Karpas-422 (cell line): ENCODE results near the gene BTG1. TPM values are rescaled to one million over a fixed set of nuclear protein-coding genes. Genes with fewer than 3 reads are reported as not detected.
A peak's percentile ranks its signal among the peaks of the same experiment; 100 is the strongest.

Experiments
- DNase-seq: peaks from one replicate; pipeline ENCODE4 v3.0.0-alpha.2; 2015
- H2AFZ ChIP-seq: fragments of 200-600 bp; sonication (generic); 2 replicates; pipeline ENCODE4 v1.6.1; 2014; ENCODE audit warnings: antibody characterized with exemption, low read length, mixed read lengths
- H3K27ac ChIP-seq: fragments of 200-600 bp; sonication (generic); 2 replicates; pipeline ENCODE4 v1.5.1; 2014; ENCODE audit warnings: mild to moderate bottlenecking, low read length, moderate library complexity
- H3K27me3 ChIP-seq: fragments of 200-600 bp; sonication (generic); 2 replicates; pipeline ENCODE4 v1.6.1; 2014; ENCODE audit warnings: low read length, mixed read lengths
- H3K36me3 ChIP-seq: fragments of 200-600 bp; sonication (generic); 2 replicates; pipeline ENCODE4 v1.6.1; 2014; ENCODE audit warnings: low read length, mixed read lengths; ENCODE audit not compliant: insufficient read depth
- H3K4me1 ChIP-seq: fragments of 200-600 bp; sonication (generic); 2 replicates; pipeline ENCODE4 v1.6.1; 2014; ENCODE audit warnings: mild to moderate bottlenecking, low read length, mixed read lengths
- H3K4me2 ChIP-seq: fragments of 200-600 bp; sonication (generic); 2 replicates; pipeline ENCODE4 v1.6.1; 2014; ENCODE audit warnings: low read length, low read depth, mild to moderate bottlenecking; ENCODE audit not compliant: poor library complexity, severe bottlenecking
- H3K4me3 ChIP-seq: fragments of 200-600 bp; sonication (generic); 2 replicates; pipeline ENCODE4 v1.5.1; 2014; ENCODE audit warnings: mild to moderate bottlenecking, antibody characterized with exemption, low read length, mixed read lengths
- H3K79me2 ChIP-seq: fragments of 200-600 bp; sonication (generic); 2 replicates; pipeline ENCODE4 v1.6.1; 2014; ENCODE audit warnings: mild to moderate bottlenecking, low read length, mixed read lengths
- H3K9ac ChIP-seq: fragments of 200-600 bp; sonication (generic); 2 replicates; pipeline ENCODE4 v1.6.0; 2014; ENCODE audit warnings: low read length
- H3K9me2 ChIP-seq: fragments of 200-600 bp; sonication (generic), shearing (Covaris generic); replicated peaks from 2 replicates; pipeline ENCODE4 v1.6.0; 2014; ENCODE audit warnings: mild to moderate bottlenecking, low read length, moderate library complexity; ENCODE audit not compliant: insufficient read depth
- H3K9me3 ChIP-seq: fragments of 300-700, 200-600 bp; sonication (generic); 2 replicates; pipeline ENCODE4 v1.6.1; 2014; ENCODE audit warnings: low read length, mixed read lengths
- H4K20me1 ChIP-seq: fragments of 200-600 bp; sonication (generic); 2 replicates; pipeline ENCODE4 v1.6.1; 2014; ENCODE audit warnings: mild to moderate bottlenecking, antibody characterized with exemption, low read length, low read depth; ENCODE audit not compliant: insufficient read depth
- total RNA-seq: library from RNA; depleted of rRNA; stranded (reverse); fragments of >200 nt; shearing (Covaris generic); gene quantifications from 2 replicates; pipeline ENCODE4 v1.2.3, GENCODE V29; 2014; ENCODE audit warnings: low replicate concordance

The BTG1 gene
- total RNA-seq, 1 experiment from 2014 or later, result 12.4 TPM

- Histone ChIP-seq H3K4me3 (peak overlapping the region; percentile 79), H3K79me2 (peaks cover 35% of the 10 kb centered on the region), H3K4me1 (peaks cover 54% of the 10 kb centered on the region), H3K9me3 (no peaks in the 10 kb centered on the region), H3K9me2 (no peaks in the 10 kb centered on the region), H3K27me3 (no peaks in the 10 kb centered on the region), H4K20me1 (peaks cover 31% of the 10 kb centered on the region; the same call in 1 of the 2 replicates), H3K27ac (peak overlapping the region; percentile 35; the same call in 1 of the 2 replicates), H3K9ac (peak overlapping the region; percentile 85), H3K36me3 (peaks cover 19% of the 10 kb centered on the region), H3K4me2 (peak overlapping the region; percentile 77), H2AFZ (no peak overlapping the region; the same call in 1 of the 2 replicates)
- DNase-seq, result no peak
Measured at GRCh38 chr12:92145481-92145730, 240 bp downstream of the BTG1 start.

DNA sequence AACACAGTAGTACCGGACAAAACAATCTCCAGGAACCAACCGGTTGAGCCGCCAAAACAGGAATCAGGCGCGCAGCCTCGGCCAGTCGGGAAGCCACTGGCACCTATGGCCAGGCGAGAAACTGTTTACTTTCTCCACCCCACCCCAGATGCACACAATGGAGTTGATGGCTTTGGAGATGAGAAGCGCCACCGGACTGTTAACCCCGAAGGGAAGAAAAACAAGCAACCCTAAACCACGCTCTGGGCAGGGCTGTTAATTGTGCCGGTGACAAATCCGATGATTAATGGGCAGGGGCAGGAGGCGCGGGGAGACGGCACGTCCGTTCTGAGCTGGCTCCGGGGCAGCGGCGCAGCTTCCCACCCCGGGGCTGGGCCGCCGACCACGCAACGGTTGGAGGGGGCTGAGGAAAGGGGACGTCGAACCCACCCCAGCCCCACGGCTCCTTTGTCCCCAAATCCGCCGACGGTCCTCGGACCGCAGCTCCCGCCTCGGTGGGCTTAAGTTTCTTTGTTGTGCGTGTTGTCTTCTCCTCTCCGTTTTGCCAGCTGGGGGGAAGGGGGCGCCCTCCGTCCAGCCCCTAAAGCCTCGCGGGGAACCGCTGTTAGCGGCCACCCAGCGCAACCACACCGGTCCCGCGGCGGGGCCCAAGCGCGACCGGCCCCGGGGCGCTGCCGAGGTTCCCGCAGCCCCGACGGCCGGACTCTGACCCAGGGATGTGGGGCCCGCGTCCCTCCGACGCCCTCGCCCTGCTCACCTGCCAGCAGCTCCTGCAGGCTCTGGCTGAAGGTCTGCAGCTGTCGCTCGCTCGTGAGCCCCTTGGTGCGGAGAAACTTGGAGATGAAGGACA is 790 bp downstream of the BTG1 start:
- Histone ChIP-seq H3K36me3 (peaks cover 24% of the 10 kb centered on the region), H2AFZ (no peak overlapping the region; the same call in 1 of the 2 replicates)

DNA sequence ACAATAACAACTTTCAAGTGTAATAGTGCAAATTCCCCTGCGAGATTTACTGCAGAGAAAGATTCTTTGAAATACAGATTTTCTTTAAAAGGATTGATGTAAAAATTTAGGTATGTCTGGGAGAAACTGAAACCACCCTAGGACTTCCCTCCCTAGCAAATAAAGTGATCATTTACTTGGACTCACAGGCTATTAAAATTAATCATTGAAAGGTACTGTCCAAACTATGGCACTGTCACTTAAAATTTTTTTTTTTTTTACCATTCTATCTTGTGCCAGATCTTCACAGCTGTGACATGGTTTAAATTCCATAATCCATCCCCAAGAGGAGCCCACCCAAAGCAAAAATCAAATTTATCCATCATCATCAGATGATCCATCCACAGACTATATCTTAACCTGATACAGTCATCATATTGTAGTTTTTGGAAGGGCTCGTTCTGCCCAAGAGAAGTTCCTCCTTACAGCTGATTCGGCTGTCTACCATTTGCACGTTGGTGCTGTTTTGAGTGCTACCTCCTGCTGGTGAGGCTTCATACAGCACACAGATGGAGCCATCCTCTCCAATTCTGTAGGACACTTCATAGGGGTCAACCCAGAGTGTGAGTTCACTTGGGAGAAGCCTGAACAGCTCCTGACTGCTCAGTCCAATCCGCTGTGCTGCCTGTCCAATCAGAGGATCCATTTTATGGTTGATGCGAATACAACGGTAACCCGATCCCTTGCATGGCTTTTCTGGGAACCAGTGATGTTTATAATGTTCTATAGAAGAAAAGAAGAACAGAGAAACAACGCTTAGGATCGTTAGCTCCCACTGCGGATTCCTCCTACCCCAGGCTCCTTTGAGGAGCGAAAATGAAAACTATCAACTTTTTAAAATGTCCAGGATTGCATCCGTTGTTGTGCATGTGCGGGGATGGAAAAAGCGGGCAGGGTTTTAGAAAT is 1.7 kb downstream of the BTG1 start:
- Histone ChIP-seq H3K27ac (peak overlapping the region; percentile 1; the same call in 1 of the 2 replicates), H3K27me3 (no peaks in the 10 kb centered on the region), H3K4me2 (peak overlapping the region; percentile 77), H3K9ac (peak overlapping the region; percentile 85), H2AFZ (no peak overlapping the region), H4K20me1 (peaks cover 44% of the 10 kb centered on the region; the same call in 1 of the 2 replicates), H3K9me2 (no peaks in the 10 kb centered on the region), H3K79me2 (peaks cover 46% of the 10 kb centered on the region), H3K4me3 (peak overlapping the region; percentile 79), H3K36me3 (peaks cover 30% of the 10 kb centered on the region), H3K4me1 (peaks cover 68% of the 10 kb centered on the region), H3K9me3 (no peaks in the 10 kb centered on the region)
- peak; percentile 84 for DNase-seq

More for the DNA sequence above, 790 bp downstream of the BTG1 start:
- H3K9ac ChIP-seq, result peak overlapping the region; percentile 85
- no peaks in the 10 kb centered on the region for H3K9me2 ChIP-seq
- H3K79me2 ChIP-seq, result peaks cover 39% of the 10 kb centered on the region
- no peaks in the 10 kb centered on the region for H3K9me3 ChIP-seq
- DNase-seq, result peak; percentile 74
- peak overlapping the region; percentile 35; the same call in 1 of the 2 replicates for H3K27ac ChIP-seq
- peaks cover 59% of the 10 kb centered on the region for H3K4me1 ChIP-seq
- no peaks in the 10 kb centered on the region for H3K27me3 ChIP-seq
- H3K4me3 ChIP-seq, result peak overlapping the region; percentile 79
- H4K20me1 ChIP-seq, result peaks cover 36% of the 10 kb centered on the region; the same call in 1 of the 2 replicates
- peak overlapping the region; percentile 77 for H3K4me2 ChIP-seq

DNA sequence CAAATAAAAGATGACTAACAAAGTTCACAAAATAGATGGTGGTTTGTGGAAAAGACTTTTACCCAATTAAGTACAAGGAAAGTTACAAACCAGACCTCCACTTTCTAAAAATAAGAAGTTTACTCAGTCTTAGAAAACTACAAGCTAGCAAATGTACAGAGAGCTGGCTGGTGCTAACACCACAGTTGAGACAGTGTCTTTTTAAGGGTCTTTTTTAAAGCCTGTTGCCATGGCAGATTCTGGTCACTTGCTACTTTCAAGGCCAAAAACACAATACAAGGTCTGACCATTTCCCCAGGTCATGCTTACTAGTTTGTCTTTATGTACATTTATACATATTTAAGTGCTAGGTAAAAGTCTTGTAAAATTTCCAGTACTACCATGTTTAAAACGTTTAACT is 2.4 kb downstream of the BTG1 start:
- Histone ChIP-seq H3K27me3 (no peaks in the 10 kb centered on the region), H3K36me3 (peaks cover 30% of the 10 kb centered on the region)

GRCh38 chr12:92142251-92142926 is 3.3 kb downstream of the BTG1 start:
- H3K36me3 ChIP-seq, result peaks cover 30% of the 10 kb centered on the region
- peak overlapping the region; percentile 77 for H3K4me2 ChIP-seq
- H3K9me3 ChIP-seq, result no peaks in the 10 kb centered on the region
- no peak overlapping the region for H3K27ac ChIP-seq
- H3K9me2 ChIP-seq, result no peaks in the 10 kb centered on the region
- peaks cover 62% of the 10 kb centered on the region for H3K79me2 ChIP-seq
- H3K27me3 ChIP-seq, result no peaks in the 10 kb centered on the region
- H2AFZ ChIP-seq, result no peak overlapping the region
- DNase-seq, result no peak
- peaks cover 60% of the 10 kb centered on the region; the same call in 1 of the 2 replicates for H4K20me1 ChIP-seq
- peaks cover 81% of the 10 kb centered on the region for H3K4me1 ChIP-seq
- peak overlapping the region; percentile 27; the same call in 1 of the 2 replicates for H3K9ac ChIP-seq
- H3K4me3 ChIP-seq, result peak overlapping the region; percentile 79

More for the DNA sequence above, 2.4 kb downstream of the BTG1 start:
- Histone ChIP-seq H3K4me3 (peak overlapping the region; percentile 79; the same call in 1 of the 2 replicates), H3K4me2 (peak overlapping the region; percentile 77), H2AFZ (no peak overlapping the region), H3K9me2 (no peaks in the 10 kb centered on the region), H3K9me3 (no peaks in the 10 kb centered on the region), H3K79me2 (peaks cover 53% of the 10 kb centered on the region), H3K27ac (no peak overlapping the region), H3K9ac (peak overlapping the region; percentile 7; the same call in 1 of the 2 replicates), H4K20me1 (peaks cover 51% of the 10 kb centered on the region; the same call in 1 of the 2 replicates), H3K4me1 (peaks cover 75% of the 10 kb centered on the region)
- DNase-seq, result no peak

DNA sequence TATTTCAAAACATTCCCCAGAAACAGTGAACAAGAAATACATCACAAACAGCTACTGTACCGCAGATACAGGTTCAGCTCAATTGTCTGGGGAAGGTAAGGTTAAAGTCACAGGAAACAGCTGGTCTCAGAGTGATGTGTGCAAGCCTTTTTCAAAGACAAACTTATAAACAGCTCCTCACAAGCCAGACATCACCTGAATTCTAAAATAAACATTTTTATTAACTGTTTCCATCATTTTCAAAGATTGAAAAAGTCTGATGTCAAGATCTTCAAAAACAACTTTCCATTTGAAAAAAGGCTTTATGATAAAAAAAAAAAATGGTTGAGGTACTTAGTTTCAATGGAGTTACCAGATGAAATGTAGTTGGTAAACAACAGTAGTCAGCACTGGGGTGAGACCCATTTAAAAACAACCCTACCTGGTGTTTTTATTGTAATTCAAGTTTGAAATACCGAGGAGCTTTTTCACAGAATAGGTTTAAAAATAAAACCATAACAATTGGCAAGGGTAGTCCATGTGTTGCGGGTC is 4.0 kb downstream of the BTG1 start:
- no peaks in the 10 kb centered on the region for H3K9me3 ChIP-seq
- peaks cover 76% of the 10 kb centered on the region for H3K4me1 ChIP-seq
- no peak overlapping the region for H2AFZ ChIP-seq
- peak overlapping the region; percentile 79 for H3K4me3 ChIP-seq
- no peak for DNase-seq
- H3K36me3 ChIP-seq, result peaks cover 30% of the 10 kb centered on the region
- peaks cover 66% of the 10 kb centered on the region; the same call in 1 of the 2 replicates for H4K20me1 ChIP-seq
- peak overlapping the region; percentile 45 for H3K27ac ChIP-seq
- peaks cover 67% of the 10 kb centered on the region for H3K79me2 ChIP-seq
- H3K9me2 ChIP-seq, result no peaks in the 10 kb centered on the region
- peak overlapping the region; percentile 77 for H3K4me2 ChIP-seq
- H3K9ac ChIP-seq, result no peak overlapping the region; the same call in 1 of the 2 replicates
- H3K27me3 ChIP-seq, result no peaks in the 10 kb centered on the region

- Histone ChIP-seq H3K4me1 (peaks cover 74% of the 10 kb centered on the region), H4K20me1 (peaks cover 72% of the 10 kb centered on the region; the same call in 1 of the 2 replicates), H3K4me2 (peak overlapping the region; percentile 77), H3K36me3 (peaks cover 30% of the 10 kb centered on the region), H3K9me3 (no peaks in the 10 kb centered on the region), H3K27me3 (no peaks in the 10 kb centered on the region), H3K9ac (peak overlapping the region; percentile 22; the same call in 1 of the 2 replicates), H3K79me2 (peaks cover 73% of the 10 kb centered on the region), H3K27ac (peak overlapping the region; percentile 45), H3K4me3 (peak overlapping the region; percentile 79), H3K9me2 (no peaks in the 10 kb centered on the region), H2AFZ (no peak overlapping the region)
- peak; percentile 61 for DNase-seq
Measured at GRCh38 chr12:92140896-92141536, 4.6 kb downstream of the BTG1 start.
